Activated naive CD4-positive, alpha-beta T cell treated with anti-CD3 and anti-CD28 coated beads, Interleukin-2, amount 10 ng/mL, durations not matched to agents 7 days and 5 days (primary cell): ENCODE data around the gene AKR1B15.
"Not testable (repeated sequence)": the region's sequence is repeated elsewhere in the genome, so short reads cannot be mapped to it uniquely, and the experiment has no call there.

Source experiments
- CTCF ChIA-PET: fragments of 350-600 bp; sonication (Branson Sonifier 250); formaldehyde crosslinking; loops from one replicate; lab custom pipeline; 2021; ENCODE audit warnings: antibody characterized with exemption; lab: Charles Lee
- DNase-seq: peaks from one replicate; pipeline ENCODE4 v3.0.0-alpha.2; 2020
- H3K27ac Mint-ChIP-seq: one replicate; pipeline ENCODE4 v1.8.0; 2021; ENCODE audit warnings: mild to moderate bottlenecking, moderate library complexity, mixed read lengths
- H3K27me3 Mint-ChIP-seq: one replicate; pipeline ENCODE4 v1.8.0; 2021; ENCODE audit warnings: mild to moderate bottlenecking, mixed read lengths
- H3K36me3 Mint-ChIP-seq: one replicate; pipeline ENCODE4 v1.8.0; 2021; ENCODE audit warnings: mixed read lengths
- H3K4me1 Mint-ChIP-seq: one replicate; pipeline ENCODE4 v1.8.0; 2021; ENCODE audit warnings: mixed read lengths
- H3K4me3 Mint-ChIP-seq: one replicate; pipeline ENCODE4 v1.8.0; 2021; ENCODE audit warnings: mild to moderate bottlenecking, moderate library complexity, mixed read lengths
- H3K9me3 Mint-ChIP-seq: one replicate; pipeline ENCODE4 v1.8.0; 2021; ENCODE audit warnings: mixed read lengths

The AKR1B15 gene

DNA sequence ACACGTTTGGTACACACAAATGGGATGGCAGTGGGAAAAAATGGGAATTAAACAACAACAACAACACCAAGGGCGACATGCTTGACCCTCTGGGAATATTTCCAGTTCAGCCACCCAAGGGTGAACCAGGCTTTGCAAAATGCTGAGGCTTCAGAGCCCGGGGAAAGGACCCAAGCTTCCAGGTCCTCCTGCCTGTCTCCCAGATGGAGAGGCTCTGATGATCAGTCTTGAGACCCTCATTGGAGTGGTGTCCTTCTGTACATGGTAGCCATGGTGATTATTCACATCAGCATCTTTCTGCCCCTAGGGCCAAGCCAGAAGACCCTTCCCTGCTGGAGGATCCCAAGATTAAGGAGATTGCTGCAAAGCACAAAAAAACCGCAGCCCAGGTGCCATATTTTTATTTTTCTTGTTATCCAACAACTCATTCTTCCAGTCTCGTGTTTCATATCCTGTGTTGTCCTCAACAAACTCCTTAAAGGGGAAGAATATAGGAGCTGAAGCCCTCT lies 11.6 kb upstream of the AKR1B15 start:
- not testable (repeated sequence) for H3K36me3 Mint-ChIP-seq, H3K27ac Mint-ChIP-seq

DNA sequence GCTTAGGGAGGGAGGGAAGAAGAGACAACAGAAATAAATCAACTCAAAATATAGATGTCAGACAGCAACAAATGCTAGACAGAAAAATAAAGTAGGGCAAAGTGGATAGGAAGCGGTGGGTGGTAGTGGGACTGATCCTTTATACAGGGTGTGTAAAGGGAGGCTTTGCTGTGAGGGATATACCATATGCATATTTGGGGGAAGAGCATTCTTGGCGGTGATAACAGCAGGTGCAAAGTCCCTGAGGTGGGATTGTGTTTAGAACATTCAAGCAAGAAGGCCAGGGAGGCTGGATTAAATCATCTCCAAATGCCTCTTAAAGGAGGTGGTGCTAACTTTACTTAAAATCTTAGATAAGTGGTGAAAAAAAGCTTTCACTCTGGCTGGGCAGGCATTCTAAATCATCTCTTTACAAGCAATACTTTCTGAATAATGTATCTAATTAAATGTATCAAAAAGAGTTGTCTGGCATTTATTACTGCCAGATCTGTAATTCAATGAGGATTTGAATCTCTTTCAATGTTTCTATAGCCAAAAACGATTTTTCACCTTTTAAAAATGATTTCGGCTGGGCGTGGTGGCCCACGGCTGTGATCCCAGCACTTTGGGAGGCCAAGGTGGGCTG lies 9.4 kb upstream of the AKR1B15 start:
- peaks cover 11% of the 10 kb centered on the region for H3K27me3 Mint-ChIP-seq

More for the DNA sequence above, 11.6 kb upstream of the AKR1B15 start:
- H3K9me3 Mint-ChIP-seq, DNase-seq, CTCF ChIA-PET, H3K4me1 Mint-ChIP-seq, H3K4me3 Mint-ChIP-seq, H3K27me3 Mint-ChIP-seq: not testable (repeated sequence)

DNA sequence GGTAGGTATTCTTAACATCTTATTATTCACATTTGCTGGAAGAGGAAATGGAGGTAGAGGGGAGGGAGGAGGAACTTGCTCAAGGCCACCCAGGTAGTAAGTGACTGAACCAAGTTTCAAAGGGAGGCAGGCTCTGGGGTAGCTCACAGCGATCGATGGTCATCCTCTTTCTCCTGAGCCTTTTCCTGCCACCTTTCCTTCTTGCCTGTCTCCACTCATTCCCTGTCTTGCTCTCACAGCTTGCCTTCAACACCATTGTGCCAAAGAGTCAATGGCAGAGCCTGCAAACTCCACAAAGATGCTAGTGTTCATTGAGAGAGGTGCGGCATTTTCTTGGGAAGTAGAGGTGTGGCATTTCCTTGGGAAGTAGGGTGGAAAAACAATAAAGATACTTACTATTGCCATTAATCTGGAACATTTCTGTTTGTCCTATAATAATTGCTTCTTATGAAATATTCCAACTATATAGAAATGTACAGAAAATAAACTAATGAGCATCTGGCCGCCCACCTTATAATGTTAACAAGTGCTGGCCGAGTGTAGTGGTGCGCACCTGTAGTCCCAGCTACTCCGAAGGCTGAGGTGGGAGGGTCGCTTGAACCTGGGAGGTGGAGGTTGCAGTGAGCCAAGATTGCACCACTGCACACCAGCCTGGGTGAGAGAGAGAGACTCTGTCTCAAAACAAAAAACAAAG lies 7.3 kb upstream of the AKR1B15 start:
- H3K27ac Mint-ChIP-seq, H3K4me3 Mint-ChIP-seq, H3K4me1 Mint-ChIP-seq, DNase-seq, CTCF ChIA-PET, H3K36me3 Mint-ChIP-seq, H3K9me3 Mint-ChIP-seq: not testable (repeated sequence)
- H3K27me3 Mint-ChIP-seq, result peaks cover 15% of the 10 kb centered on the region

More for the DNA sequence above, 9.4 kb upstream of the AKR1B15 start:
- DNase-seq, result no peak
- H3K36me3 Mint-ChIP-seq, result no peaks in the 10 kb centered on the region
- H3K27ac Mint-ChIP-seq, result no peak overlapping the region
- H3K4me3 Mint-ChIP-seq, result no peak overlapping the region
- no peaks in the 10 kb centered on the region for H3K4me1 Mint-ChIP-seq
- H3K9me3 Mint-ChIP-seq, result no peaks in the 10 kb centered on the region
- CTCF ChIA-PET, result interaction anchor here (1.0 to 1.2 kb wide), 3 partner anchors 8 to 25 kb away, joined by 3 to 6 read pairs (median 3); no protein-coding TSS in a partner anchor

DNA sequence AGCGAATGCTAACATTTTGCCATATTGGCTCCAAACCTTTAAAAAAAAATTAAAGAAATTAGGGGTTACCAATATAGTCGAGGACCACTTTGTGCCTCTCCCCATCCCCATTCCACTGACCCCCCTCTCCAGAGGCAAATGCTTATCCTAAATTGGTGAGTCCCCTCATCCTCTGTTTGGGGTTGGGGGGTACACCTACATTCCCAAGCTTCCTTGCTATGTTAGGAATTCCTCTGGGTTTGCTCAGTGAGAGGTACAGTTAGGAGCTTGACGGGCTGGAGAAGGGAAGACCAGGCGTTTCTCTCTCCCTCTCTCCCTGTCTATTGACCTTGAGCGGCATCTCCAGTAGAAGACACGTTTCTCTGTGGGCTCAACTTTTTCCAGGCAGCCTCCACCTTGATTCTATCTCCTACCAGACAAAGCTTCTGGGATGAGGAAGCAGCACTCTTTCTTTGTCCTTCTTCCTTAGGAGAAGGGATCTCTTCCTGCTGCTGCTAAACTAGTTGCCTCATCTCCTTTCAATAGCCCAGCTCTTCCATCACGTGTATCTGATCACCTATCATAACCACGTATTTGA lies 6.6 kb upstream of the AKR1B15 start:
- DNase-seq, result no peak
- no peak overlapping the region for H3K4me3 Mint-ChIP-seq
- peaks cover 15% of the 10 kb centered on the region for H3K27me3 Mint-ChIP-seq
- no peaks in the 10 kb centered on the region for H3K9me3 Mint-ChIP-seq
- H3K4me1 Mint-ChIP-seq, result peaks cover under 1% of the 10 kb centered on the region
- CTCF ChIA-PET, result interaction anchor here (1.3 kb wide), 1 partner anchor 110 kb away, joined by 5 read pairs; no protein-coding TSS in a partner anchor
- no peaks in the 10 kb centered on the region for H3K36me3 Mint-ChIP-seq
- H3K27ac Mint-ChIP-seq, result no peak overlapping the region

DNA sequence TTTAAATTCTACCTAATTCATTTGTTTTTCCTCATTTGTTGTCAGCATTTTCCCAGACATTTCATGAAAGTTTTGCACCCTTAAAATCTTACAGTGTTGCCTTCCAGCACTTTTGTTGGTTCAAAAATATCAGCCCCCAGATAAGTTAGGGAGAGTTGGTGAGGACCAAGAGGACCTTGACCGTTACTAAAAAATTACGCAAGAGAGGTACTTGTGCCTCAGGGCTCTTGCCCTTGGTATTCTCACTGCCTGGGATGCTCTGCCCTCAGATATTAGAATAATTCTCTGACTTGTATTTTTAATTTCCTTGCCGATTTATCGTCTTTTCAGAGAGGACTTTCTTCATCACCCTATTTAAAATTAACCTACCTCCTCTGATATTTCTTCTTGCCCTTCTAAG lies 3.5 kb upstream of the AKR1B15 start:
- Mint-ChIP-seq H3K9me3 (no peaks in the 10 kb centered on the region), H3K27me3 (peaks cover 21% of the 10 kb centered on the region), H3K4me3 (no peak overlapping the region), H3K27ac (no peak overlapping the region), H3K36me3 (no peaks in the 10 kb centered on the region), H3K4me1 (peaks cover 5% of the 10 kb centered on the region)
- CTCF ChIA-PET, result interaction anchor here (1.3 to 4.8 kb wide), 2 partner anchors 8 to 112 kb away, joined by 4 to 46 read pairs; no protein-coding TSS in a partner anchor
- no peak for DNase-seq

DNA sequence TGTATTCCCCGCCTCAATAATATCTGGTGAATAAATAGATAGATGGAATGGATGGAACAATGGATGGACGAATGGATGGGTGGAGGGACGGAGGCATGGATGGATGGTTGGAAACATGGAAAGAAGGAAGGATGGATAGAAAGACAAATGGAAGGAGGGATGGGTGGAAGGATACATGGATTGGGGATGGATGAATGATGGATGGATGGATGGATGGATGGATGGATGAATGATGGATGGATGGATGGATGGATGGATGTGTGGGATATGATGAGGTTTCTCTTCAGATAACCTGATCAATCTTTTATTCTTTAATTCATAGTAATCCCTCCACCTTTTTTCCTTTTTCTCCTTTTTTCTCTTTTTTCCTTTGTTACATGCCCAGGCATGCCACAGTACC lies 3.0 kb upstream of the AKR1B15 start:
- peaks cover 23% of the 10 kb centered on the region for H3K27me3 Mint-ChIP-seq
- peaks cover 5% of the 10 kb centered on the region for H3K4me1 Mint-ChIP-seq
- H3K36me3 Mint-ChIP-seq, result no peaks in the 10 kb centered on the region

DNA sequence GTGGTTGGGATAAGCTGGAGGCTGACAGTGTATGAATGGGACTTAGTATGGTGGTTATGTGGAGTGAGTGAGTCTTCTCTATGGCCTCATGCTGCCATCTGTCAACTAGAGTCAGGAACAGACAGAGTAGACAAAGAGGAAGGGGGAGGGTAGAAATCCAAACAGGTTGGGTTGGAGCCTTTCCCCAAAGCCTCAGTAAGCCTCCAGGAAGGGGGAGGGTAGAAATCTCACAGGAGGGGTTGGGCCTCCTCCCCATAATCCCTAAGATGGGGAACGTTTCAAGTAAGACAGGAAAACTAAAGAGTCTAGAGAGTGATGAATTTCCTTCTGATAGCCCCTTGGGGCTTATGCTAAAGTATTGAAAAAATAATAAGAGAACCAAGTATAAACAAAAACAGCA lies 2.0 kb upstream of the AKR1B15 start:
- peaks cover 5% of the 10 kb centered on the region for H3K4me1 Mint-ChIP-seq
- DNase-seq, result no peak
- H3K9me3 Mint-ChIP-seq, result no peaks in the 10 kb centered on the region
- no peaks in the 10 kb centered on the region for H3K36me3 Mint-ChIP-seq
- H3K27ac Mint-ChIP-seq, result no peak overlapping the region
- CTCF ChIA-PET, result interaction anchor here (1.1 to 4.8 kb wide), 4 partner anchors 8 to 114 kb away, joined by 3 to 46 read pairs (median 6); no protein-coding TSS in a partner anchor
- H3K4me3 Mint-ChIP-seq, result no peak overlapping the region
- peaks cover 22% of the 10 kb centered on the region for H3K27me3 Mint-ChIP-seq

More for the DNA sequence above, 3.0 kb upstream of the AKR1B15 start:
- CTCF ChIA-PET, result interaction anchor here (4.8 kb wide), 1 partner anchor 113 kb away, joined by 46 read pairs; no protein-coding TSS in a partner anchor
- H3K4me3 Mint-ChIP-seq, result no peak overlapping the region
- no peak overlapping the region for H3K27ac Mint-ChIP-seq
- DNase-seq, result no peak
- no peaks in the 10 kb centered on the region for H3K9me3 Mint-ChIP-seq

DNA sequence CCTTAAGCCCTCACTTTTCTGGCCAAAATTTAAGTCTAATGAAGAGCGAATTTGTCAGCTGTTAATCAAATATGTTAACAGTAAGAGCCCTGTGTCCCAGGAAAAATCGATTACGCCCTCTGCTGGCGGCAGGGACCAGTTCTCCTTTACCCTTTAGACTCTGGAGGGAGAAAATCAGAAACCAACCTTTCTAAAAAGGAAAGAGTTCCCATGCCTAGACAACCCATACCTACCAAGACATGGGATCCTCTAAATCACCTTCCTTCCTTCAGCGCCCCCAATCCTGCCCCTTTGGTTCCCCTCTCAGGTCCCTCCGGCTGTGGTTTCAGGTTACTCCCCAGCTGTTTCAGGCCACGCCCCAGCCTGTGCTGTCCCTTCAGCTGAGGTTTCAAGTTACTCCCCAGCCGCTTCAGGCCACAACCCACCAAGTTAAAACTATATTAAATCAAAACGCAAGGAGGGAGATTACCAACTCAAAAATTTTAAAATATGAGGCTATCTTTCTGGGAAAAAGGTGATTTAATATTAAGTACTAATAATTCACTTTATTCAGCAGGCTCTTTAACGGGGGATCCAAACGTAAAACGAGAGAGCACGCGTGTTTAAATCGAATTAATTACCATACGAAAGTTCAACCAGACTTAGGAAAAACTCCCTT lies 1.4 kb upstream of the AKR1B15 start:
- Mint-ChIP-seq H3K27me3 (peaks cover 17% of the 10 kb centered on the region), H3K9me3 (no peaks in the 10 kb centered on the region), H3K36me3 (no peaks in the 10 kb centered on the region), H3K27ac (no peak overlapping the region), H3K4me3 (no peak overlapping the region), H3K4me1 (peaks cover 5% of the 10 kb centered on the region)
- peak; percentile 76 for DNase-seq
- CTCF ChIA-PET, result interaction anchor here (0.8 to 4.8 kb wide), 10 partner anchors 8 to 115 kb away, joined by 3 to 46 read pairs (median 3); partner anchors contain the start of gene AKR1B1

DNA sequence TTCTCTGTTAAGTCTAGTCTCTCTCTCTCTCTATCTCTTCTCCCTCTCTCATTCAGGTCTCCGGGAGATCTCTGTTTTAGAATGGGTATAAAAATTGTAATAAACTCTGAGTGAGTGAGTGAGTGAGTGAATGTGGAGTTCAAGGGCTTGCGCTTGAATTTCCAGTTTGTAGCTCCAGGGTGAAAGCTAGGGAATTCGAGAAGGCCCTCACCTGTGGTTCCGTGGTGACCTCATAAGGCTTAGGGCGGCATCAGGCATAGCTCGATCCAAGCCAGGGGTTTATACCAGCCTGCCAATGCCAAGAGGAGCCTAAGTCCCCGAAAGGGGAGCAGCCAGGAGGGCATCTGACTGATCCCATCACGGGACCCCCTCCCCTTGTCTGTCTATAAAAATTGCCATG lies 456 bp downstream of the AKR1B15 start:
- peaks cover 5% of the 10 kb centered on the region for H3K4me1 Mint-ChIP-seq
- CTCF ChIA-PET, result interaction anchor here (0.9 to 4.8 kb wide), 2 partner anchors 29 to 116 kb away, joined by 3 to 46 read pairs; no protein-coding TSS in a partner anchor
- H3K27me3 Mint-ChIP-seq, result peaks cover 19% of the 10 kb centered on the region
- no peak for DNase-seq
- no peak overlapping the region for H3K4me3 Mint-ChIP-seq
- no peak overlapping the region for H3K27ac Mint-ChIP-seq
- H3K36me3 Mint-ChIP-seq, result no peaks in the 10 kb centered on the region
- no peaks in the 10 kb centered on the region for H3K9me3 Mint-ChIP-seq

DNA sequence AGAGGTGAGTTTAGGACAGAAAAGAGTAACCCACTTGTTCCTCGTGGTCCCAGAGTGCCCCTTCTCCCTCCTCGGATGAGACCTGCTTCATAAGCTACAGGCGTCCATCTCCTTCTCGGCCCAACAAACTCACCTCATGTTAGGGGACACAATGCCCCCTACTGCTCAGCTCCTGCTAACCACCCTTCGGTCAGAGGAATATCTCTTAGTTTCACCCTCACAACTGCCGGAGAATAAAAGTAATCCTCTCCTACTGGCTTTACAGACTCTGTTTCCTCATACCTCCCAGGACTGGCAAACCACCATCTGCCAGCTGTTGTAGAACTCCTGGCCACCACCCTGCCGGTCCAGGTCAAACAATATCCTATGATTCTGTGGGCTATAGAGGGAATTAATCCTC lies 3.2 kb downstream of the AKR1B15 start:
- Mint-ChIP-seq H3K27me3 (peaks cover 20% of the 10 kb centered on the region), H3K27ac (no peak overlapping the region), H3K9me3 (no peaks in the 10 kb centered on the region), H3K4me1 (peaks cover 5% of the 10 kb centered on the region), H3K4me3 (no peak overlapping the region), H3K36me3 (no peaks in the 10 kb centered on the region)
- CTCF ChIA-PET, result interaction anchor here (0.6 to 2.0 kb wide), 3 partner anchors 38 to 596 kb away, joined by 3 to 7 read pairs (median 3); partner anchors contain the start of gene TMEM140
- DNase-seq, result no peak

DNA sequence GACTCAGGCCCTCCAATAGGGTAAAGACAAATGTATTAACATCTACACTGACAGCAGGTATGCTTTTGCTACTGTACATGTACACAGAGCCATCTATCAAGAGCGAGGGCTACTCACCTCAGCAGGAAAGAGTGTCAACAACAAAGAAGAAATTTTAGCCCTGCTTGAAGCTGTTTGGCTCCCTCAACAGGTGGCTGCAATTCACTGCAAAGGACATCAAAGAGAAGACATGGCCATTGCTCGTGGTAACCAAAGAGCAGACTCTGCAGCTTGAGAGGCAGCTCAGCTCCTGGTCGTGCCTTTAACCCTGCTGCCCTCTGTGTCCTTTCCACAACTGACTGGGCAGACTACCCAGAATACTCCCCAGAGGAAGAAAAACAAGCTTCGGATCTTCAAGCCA lies 5.1 kb downstream of the AKR1B15 start:
- H3K9me3 Mint-ChIP-seq, result no peaks in the 10 kb centered on the region
- no peak for DNase-seq
- H3K36me3 Mint-ChIP-seq, result no peaks in the 10 kb centered on the region
- no peaks in the 10 kb centered on the region for H3K4me1 Mint-ChIP-seq
- H3K27ac Mint-ChIP-seq, result no peak overlapping the region
- no peak overlapping the region for H3K4me3 Mint-ChIP-seq
- peaks cover 17% of the 10 kb centered on the region for H3K27me3 Mint-ChIP-seq
- CTCF ChIA-PET, result interaction anchor here (1.0 to 1.8 kb wide), 4 partner anchors 9 to 121 kb away, joined by 3 to 6 read pairs (median 4); no protein-coding TSS in a partner anchor

DNA sequence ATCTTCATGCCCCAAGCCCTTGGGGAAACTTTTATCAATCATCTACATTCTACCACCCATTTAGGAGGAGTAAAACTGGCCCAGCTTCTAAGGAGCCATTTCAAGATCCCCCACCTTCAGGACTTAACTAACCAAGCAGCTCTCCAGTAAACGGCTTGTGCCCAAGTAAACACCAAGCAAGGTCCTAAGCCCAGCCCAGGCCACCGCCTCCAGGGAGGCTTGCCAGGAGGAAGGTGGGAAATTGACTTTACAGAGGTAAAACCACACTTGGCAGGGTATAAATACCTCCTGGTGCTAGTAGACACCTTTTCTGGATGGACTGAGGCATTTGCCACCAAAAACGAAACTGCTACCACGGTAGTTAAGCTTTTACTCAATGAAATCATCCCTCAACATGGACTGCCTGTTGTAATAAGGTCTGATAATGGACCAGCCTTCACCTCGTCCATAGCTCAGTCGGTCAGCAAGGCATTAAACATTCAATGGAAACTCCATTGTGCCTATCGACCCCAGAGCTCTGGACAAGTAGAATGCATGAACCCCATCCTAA lies 5.6 kb downstream of the AKR1B15 start:
- no peak overlapping the region for H3K4me3 Mint-ChIP-seq
- peaks cover 15% of the 10 kb centered on the region for H3K27me3 Mint-ChIP-seq
- DNase-seq, result no peak
- no peaks in the 10 kb centered on the region for H3K9me3 Mint-ChIP-seq
- H3K4me1 Mint-ChIP-seq, result no peaks in the 10 kb centered on the region
- no peaks in the 10 kb centered on the region for H3K36me3 Mint-ChIP-seq
- CTCF ChIA-PET, result interaction anchor here (1.0 to 1.8 kb wide), 3 partner anchors 24 to 122 kb away, joined by 3 to 6 read pairs (median 3); no protein-coding TSS in a partner anchor
- H3K27ac Mint-ChIP-seq, result no peak overlapping the region

DNA sequence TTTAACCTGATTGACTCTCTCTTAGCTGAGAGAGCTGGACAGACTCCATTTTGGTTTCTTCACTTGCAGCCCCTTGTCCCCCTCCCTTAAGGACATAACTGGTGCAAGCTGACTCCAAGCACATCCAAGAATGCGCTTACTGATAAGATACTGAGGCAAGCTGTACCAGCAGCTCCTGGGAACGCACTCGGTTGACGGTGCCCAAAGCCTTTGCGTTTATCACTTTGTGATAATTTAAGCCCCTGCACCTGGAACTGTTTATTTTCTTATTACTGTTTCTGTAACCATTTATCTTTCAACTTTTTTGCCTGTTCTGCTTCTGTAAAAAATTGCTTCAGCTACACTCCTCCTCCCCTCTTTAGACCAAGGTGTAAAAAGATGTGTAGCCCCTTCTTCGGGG lies 8.5 kb downstream of the AKR1B15 start:
- Mint-ChIP-seq H3K36me3 (no peaks in the 10 kb centered on the region), H3K27me3 (peaks cover 8% of the 10 kb centered on the region), H3K4me3 (no peak overlapping the region), H3K4me1 (peaks cover 5% of the 10 kb centered on the region), H3K27ac (no peak overlapping the region), H3K9me3 (peaks cover 5% of the 10 kb centered on the region)
- CTCF ChIA-PET, result interaction anchor here (1.2 kb wide), 1 partner anchor 50 kb away, joined by 3 read pairs; no protein-coding TSS in a partner anchor
- no peak for DNase-seq
